T47D (cell line): Measurements from ENCODE around the gene AZU1.

ENCODE experiments used
- DNase-seq, 2 experiments: peaks; one replicate each; pipeline versions ENCODE4 v3.0.0 to v3.0.0-alpha.2; 2011 to 2012; ENCODE audit warnings: low read depth in 1 of 2, low spot score in 1 of 2
- JUND ChIP-seq: IDR thresholded peaks from 2 replicates; pipeline ENCODE4 v1.6.1; 2012; ENCODE audit warnings: low read depth
- in situ Hi-C: cut with HindIII; loops from 2 replicates; pipeline ENCODE4 v1.10.0; 2016; ENCODE audit warnings: low sequenced_read_pairs, low pct_unique_long_range_greater_than_20kb

AZU1 gene

GRCh38 chr19:791007-791566, 36.5 kb upstream of the AZU1 start:
- in situ Hi-C loops, result no loop called here
- TF ChIP-seq JUND, result no peak
- no peak for DNase-seq

GRCh38 chr19:791567-792305, 35.9 kb upstream of the AZU1 start:
- in situ Hi-C loops, result no loop called here
- no peak for TF ChIP-seq JUND
- DNase-seq, result no peak

- DNase-seq, result no peak
- in situ Hi-C loops, result no loop called here
- TF ChIP-seq JUND, result no peak
Observed at GRCh38 chr19:792306-792885, 35.2 kb upstream of the AZU1 start.

GRCh38 chr19:793806-794205, 33.8 kb upstream of the AZU1 start:
- no peak for TF ChIP-seq JUND
- in situ Hi-C loops, result no loop called here
- DNase-seq, result no peak

GRCh38 chr19:795073-795611, 32.5 kb upstream of the AZU1 start:
- in situ Hi-C loops, result no loop called here
- TF ChIP-seq JUND, result no peak
- no peak for DNase-seq

- in situ Hi-C loops, result no loop called here
- TF ChIP-seq JUND, result no peak
- no peak for DNase-seq
Observed at GRCh38 chr19:795691-796581, 31.7 kb upstream of the AZU1 start.

- no peak for TF ChIP-seq JUND
- DNase-seq, result peak; percentile 89 to 99
- in situ Hi-C loops, result no loop called here
Observed at GRCh38 chr19:796692-797527, 30.7 kb upstream of the AZU1 start, which contains the start of gene PTBP1. PTBP1 (plus strand) TSS chr19:797452; CDS start chr19:797498, 46 bp downstream.

GRCh38 chr19:797528-798414, 29.9 kb upstream of the AZU1 start:
- no peak for TF ChIP-seq JUND
- in situ Hi-C loops, result no loop called here
- DNase-seq, result peak; percentile 82 to 92

GRCh38 chr19:798415-799075, 29.1 kb upstream of the AZU1 start:
- no peak for TF ChIP-seq JUND
- in situ Hi-C loops, result no loop called here
- peak in 1 of 2 experiments; percentile 2 for DNase-seq

- in situ Hi-C loops, result no loop called here
- peak; percentile 45 to 68 for DNase-seq
- TF ChIP-seq JUND, result no peak
Observed at GRCh38 chr19:799076-799881, 28.4 kb upstream of the AZU1 start.
